SK-N-SH (cell line): ENCODE results near the gene EIF1AD. TPM values are rescaled to one million over a fixed set of nuclear protein-coding genes. Genes with fewer than 3 reads are reported as not detected.

Experiments
- CTCF ChIA-PET: fragments of 300-600, 350-600 bp; formaldehyde crosslinking; extraction: SDS; loops from one replicate; lab custom pipeline; 2021; lab: Yijun Ruan, JAX
- POLR2A ChIA-PET: fragments of 350-600 bp; sonication (Branson Sonifier 250); formaldehyde crosslinking; extraction: SDS; loops from one replicate; lab custom pipeline; 2020; ENCODE audit warnings: antibody characterized with exemption, inconsistent platforms; lab: Yijun Ruan, JAX
- DNase-seq: peaks from one replicate; pipeline ENCODE4 v3.0.0; 2012
- H2AFZ ChIP-seq: fragments of 200-600 bp; sonication (generic); 2 replicates; pipeline ENCODE4 v1.8.1; 2016; ENCODE audit warnings: antibody characterized with exemption, mild to moderate bottlenecking, low read depth
- H3F3A ChIP-seq: fragments of 200-600 bp; sonication (generic); replicated peaks from 2 replicates; pipeline ENCODE3; 2016; ENCODE audit warnings: antibody characterized with exemption, mild to moderate bottlenecking; ENCODE audit not compliant: insufficient read depth
- H3K27ac ChIP-seq, 2 experiments: fragments of 200-500 bp in 1 of 2; fragments of 200-600 bp in 1 of 2; sonication (Bioruptor generic) in 1 of 2; sonication (generic), shearing (Covaris generic) in 1 of 2; 2 replicates each; pipeline versions ENCODE4 v1.5.1 to v1.6.1; 2014 to 2016; ENCODE audit warnings: low read depth in 2 of 2, inconsistent platforms in 1 of 2, low read length in 1 of 2, mild to moderate bottlenecking in 1 of 2, mixed read lengths in 1 of 2
- H3K27me3 ChIP-seq: fragments of 200-600 bp; sonication (generic), shearing (Covaris generic); 2 replicates; pipeline ENCODE4 v1.6.1; 2016; ENCODE audit warnings: mixed run types; ENCODE audit not compliant: insufficient read depth
- H3K36me3 ChIP-seq, 2 experiments: fragments of 200-500 bp in 1 of 2; fragments of 200-600 bp in 1 of 2; sonication (Bioruptor generic) in 1 of 2; sonication (generic) in 1 of 2; replicated peaks in 1 of 2; 2 replicates each; pipeline versions ENCODE3 to v1.5.1; 2014 to 2016; ENCODE audit warnings: low read length in 1 of 2, mild to moderate bottlenecking in 1 of 2; ENCODE audit not compliant: insufficient read depth in 2 of 2, control insufficient read depth in 1 of 2
- H3K4me1 ChIP-seq, 2 experiments: fragments of 200-500 bp in 1 of 2; fragments of 200-600 bp in 1 of 2; sonication (Bioruptor generic) in 1 of 2; sonication (generic), shearing (Covaris generic) in 1 of 2; 2 replicates each; pipeline versions ENCODE4 v1.5.1 to v1.6.1; 2014 to 2016; ENCODE audit warnings: low read depth in 1 of 2, low read length in 1 of 2, mixed run types in 1 of 2; ENCODE audit not compliant: insufficient read depth in 2 of 2, control insufficient read depth in 1 of 2
- H3K4me2 ChIP-seq: fragments of 200-600 bp; sonication (generic), shearing (Covaris generic); 2 replicates; pipeline ENCODE4 v1.6.1; 2017; ENCODE audit warnings: mixed run types
- H3K4me3 ChIP-seq, 2 experiments: fragments of 200-500 bp in 1 of 2; fragments of 200-600 bp in 1 of 2; sonication (Bioruptor generic) in 1 of 2; sonication (generic), shearing (Covaris generic) in 1 of 2; 2 replicates each; pipeline versions ENCODE4 v1.5.1 to v1.8.1; 2014 to 2016; ENCODE audit warnings: low read depth in 2 of 2, inconsistent platforms in 1 of 2, low read length in 1 of 2, mild to moderate bottlenecking in 1 of 2, mixed read lengths in 1 of 2, moderate library complexity in 1 of 2
- H3K79me2 ChIP-seq: fragments of 200-600 bp; sonication (generic); 2 replicates; pipeline ENCODE4 v1.8.1; 2017; ENCODE audit warnings: mild to moderate bottlenecking; ENCODE audit not compliant: insufficient read depth
- H3K9ac ChIP-seq: fragments of 200-600 bp; sonication (generic); 2 replicates; pipeline ENCODE4 v1.6.1; 2017; ENCODE audit warnings: mixed run types
- H3K9me2 ChIP-seq: fragments of 200-600 bp; sonication (generic); 2 replicates; pipeline ENCODE4 v1.6.1; 2017; ENCODE audit warnings: mixed run types
- H3K9me3 ChIP-seq: fragments of 200-600 bp; sonication (generic); 2 replicates; pipeline ENCODE4 v1.6.1; 2017; ENCODE audit warnings: mixed run types, mild to moderate bottlenecking, moderate library complexity
- H4K20me1 ChIP-seq: fragments of 200-600 bp; sonication (generic); 2 replicates; pipeline ENCODE4 v1.6.1; 2017; ENCODE audit warnings: mild to moderate bottlenecking, mixed run types; ENCODE audit not compliant: insufficient read depth
- CHD2 ChIP-seq: fragments of 150-350 bp; IDR thresholded peaks from 2 replicates; pipeline ENCODE4 v1.6.1; 2018; ENCODE audit warnings: low read length; ENCODE audit not compliant: partially characterized antibody
- FOXM1 ChIP-seq: IDR thresholded peaks from 2 replicates; pipeline ENCODE4 v1.4.0; 2012; ENCODE audit warnings: low read depth, mild to moderate bottlenecking
- GABPA ChIP-seq: IDR thresholded peaks from 2 replicates; pipeline ENCODE4 v1.4.0; 2012; ENCODE audit warnings: low read depth, mild to moderate bottlenecking
- GATA2 ChIP-seq: sonication (generic); formaldehyde crosslinking; IDR thresholded peaks from 2 replicates; pipeline ENCODE4 v1.5.0; 2020; ENCODE audit warnings: mild to moderate bottlenecking, missing genetic modification reagents
- IRF3 ChIP-seq: fragments of 150-350 bp; IDR thresholded peaks from 2 replicates; pipeline ENCODE4 v1.6.1; 2016; ENCODE audit warnings: mild to moderate bottlenecking, low read depth, low read length
- MEF2A ChIP-seq: IDR thresholded peaks from 2 replicates; pipeline ENCODE4 v1.4.0; 2012; ENCODE audit warnings: low read depth, borderline replicate concordance
- MXI1 ChIP-seq: IDR thresholded peaks from 2 replicates; pipeline ENCODE4 v1.6.1; 2012; ENCODE audit warnings: mild to moderate bottlenecking, low read depth, low read length, improper control_type of control experiment
- RAD21 ChIP-seq: IDR thresholded peaks from 2 replicates; pipeline ENCODE4 v1.6.1; 2012; ENCODE audit warnings: mild to moderate bottlenecking, low read length
- RCOR1 ChIP-seq: fragments of 150-350 bp; IDR thresholded peaks from 2 replicates; pipeline ENCODE4 v1.6.1; 2017; ENCODE audit warnings: antibody characterized with exemption, low read length
- RFX5 ChIP-seq: IDR thresholded peaks from 2 replicates; pipeline ENCODE4 v1.6.1; 2012; ENCODE audit warnings: mild to moderate bottlenecking, improper control_type of control experiment, low read length
- SIN3A ChIP-seq: IDR thresholded peaks from 2 replicates; pipeline ENCODE4 v1.6.1; 2012; ENCODE audit warnings: low read depth, mild to moderate bottlenecking, low read length, moderate library complexity, borderline replicate concordance
- SMC3 ChIP-seq: IDR thresholded peaks from 2 replicates; pipeline ENCODE4 v1.6.1; 2012; ENCODE audit warnings: low read depth, low read length, improper control_type of control experiment
- TAF1 ChIP-seq: IDR thresholded peaks from 2 replicates; pipeline ENCODE4 v1.6.1; 2012; ENCODE audit warnings: low read depth, mild to moderate bottlenecking, low read length, moderate library complexity, borderline replicate concordance
- USF1 ChIP-seq: IDR thresholded peaks from 2 replicates; pipeline ENCODE4 v1.4.0; 2012; ENCODE audit warnings: low read depth, borderline replicate concordance
- USF2 ChIP-seq: fragments of 150-350 bp; IDR thresholded peaks from 2 replicates; pipeline ENCODE4 v1.6.1; 2017; ENCODE audit warnings: antibody characterized with exemption, low read length, low read depth, borderline replicate concordance
- WGBS: methylation state at CpG from one replicate; pipeline ENCODE4 v1.1.6; 2017; ENCODE audit warnings: low lambda C conversion rate; 5-methylcytosine and 5-hydroxymethylcytosine counted together
- polyA plus RNA-seq, 3 experiments: library from polyadenylated mRNA; depleted of rRNA; stranded (reverse); fragments of >200 nt; gene quantifications; 2 replicates each; pipeline ENCODE4 v1.2.3, GENCODE V29; 2012

EIF1AD gene
- polyA plus RNA-seq, 1 of the 3 experiments (the other 2 are of a cell fraction): 28.9 TPM

GRCh38 chr11:65997286-65997685 is 4.7 kb downstream of the EIF1AD start (continued):
- TF ChIP-seq IRF3 (no peak), RCOR1 (no peak), GATA2 (no peak), MEF2A (no peak), MXI1 (no peak)
- TF ChIP-seq, all 33 proteins: peak for 0

- H2AFZ ChIP-seq: no peak overlapping the region
- H3K79me2 ChIP-seq: 0 out of 2 replicates have a peak, but pooled peaks cover 5% of the 10 kb centered on the region
- peaks cover 27% of the 10 kb centered on the region for H3F3A ChIP-seq
- peaks cover 0 to 2% of the 10 kb centered on the region in 2 experiments; a peak in 1 of 4 replicates for H3K4me1 ChIP-seq
- H3K27me3 ChIP-seq: no peaks in the 10 kb centered on the region
- ChIA-PET POLR2A (no interaction called here), CTCF (interaction anchor here (0.7 to 20.1 kb wide), 6 partner anchors 11 to 280 kb away, joined by 3 to 261 read pairs (median 6); partner anchors contain the start of genes CCDC85B, CTSW, FIBP and KAT5)
- no peak overlapping the region for H3K27ac ChIP-seq
- DNase-seq: no peak
- H3K9ac ChIP-seq: no peak overlapping the region
- TF ChIP-seq IRF3 (no peak), TAF1 (no peak), MEF2A (no peak)
- no peaks in the 10 kb centered on the region for H4K20me1 ChIP-seq
- 76% methylated on average over 4 of the region's 5 CpGs for WGBS
- H3K4me3 ChIP-seq: no peak overlapping the region
- no peaks in the 10 kb centered on the region for H3K9me3 ChIP-seq
- H3K9me2 ChIP-seq: no peaks in the 10 kb centered on the region
- no peak overlapping the region for H3K4me2 ChIP-seq
- H3K36me3 ChIP-seq: peaks cover 0 to 20% of the 10 kb centered on the region in 2 experiments
Measured at GRCh38 chr11:65992056-65992455, 9.9 kb downstream of the EIF1AD start.

- CTCF ChIA-PET: interaction anchor here (0.6 to 20.1 kb wide), 46 partner anchors 10 to 518 kb away, joined by 3 to 261 read pairs (median 4); partner anchors contain the start of genes BANF1, CATSPER1, CCDC85B and CTSW
- TF ChIP-seq USF1 (no peak), RAD21 (peak; percentile 97), RFX5 (no peak), GATA2 (no peak), SIN3A (no peak), GABPA (no peak), MEF2A (no peak), USF2 (no peak), FOXM1 (no peak), CHD2 (peak; percentile 70), SMC3 (peak; percentile 82), RCOR1 (peak; percentile 72), MXI1 (peak; percentile 27; the same call in 1 of the 2 replicates)
Measured at GRCh38 chr11:65988791-65989592, 13.0 kb downstream of the EIF1AD start.

More at GRCh38 chr11:65988791-65989592, 13.0 kb downstream of the EIF1AD start:
- Histone ChIP-seq H3K36me3 (peaks cover 0 to 12% of the 10 kb centered on the region in 2 experiments), H3K4me1 (peaks cover 0 to 2% of the 10 kb centered on the region in 2 experiments; a peak in 1 of 4 replicates), H3K9me2 (no peaks in the 10 kb centered on the region), H3K9ac (no peak overlapping the region), H3K4me3 (peak overlapping the region in 1 of 2 experiments; percentile 4; a peak in 1 of 4 replicates), H3K79me2 (no peaks in the 10 kb centered on the region), H3F3A (peaks cover 15% of the 10 kb centered on the region), H3K4me2 (no peak overlapping the region), H3K27ac (peak overlapping the region; percentile 17 to 18; a peak in 2 of 4 replicates), H2AFZ (no peak overlapping the region), H3K9me3 (no peaks in the 10 kb centered on the region), H4K20me1 (no peaks in the 10 kb centered on the region), H3K27me3 (no peaks in the 10 kb centered on the region)
- peak; percentile 85 for DNase-seq
- WGBS: 21% methylated on average over 10 of the region's 10 CpGs
- POLR2A ChIA-PET: interaction anchor here (0.7 to 0.8 kb wide), 2 partner anchors 105 to 482 kb away, joined by 4 read pairs; no protein-coding TSS in a partner anchor
